Measurements from ENCODE around the gene NEDD4. TPM values are rescaled to one million over a fixed set of nuclear protein-coding genes. Genes with fewer than 3 reads are reported as not detected.

Gene NEDD4
- total and polyA plus RNA-seq, 10 of the 15 experiments (the other 5 are each of a cell fraction or from before 2014, with no cell fraction given) = 1.3 to 7.7 (median 4.4) TPM

DNA sequence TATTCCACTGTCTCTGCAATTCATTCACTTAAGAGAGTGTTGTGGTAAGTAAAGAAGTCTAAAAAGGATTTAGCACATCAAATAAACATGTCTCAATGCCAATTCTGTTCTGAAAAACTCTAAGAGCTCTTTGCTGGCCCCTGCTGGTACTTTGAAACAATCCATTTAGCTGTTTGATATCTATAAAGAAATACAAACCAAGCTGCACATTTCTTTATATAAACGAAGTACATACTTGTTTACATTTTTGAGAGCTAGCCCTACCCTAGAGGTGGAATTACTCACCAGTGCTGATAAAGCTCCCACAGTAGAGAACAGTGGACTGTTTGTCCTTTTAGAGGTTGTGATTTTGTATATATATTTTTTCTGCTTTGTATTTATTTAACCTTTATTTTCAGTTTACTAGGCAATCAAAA is 75.5 kb downstream of the NEDD4 start (continued):
- TF ChIP-seq, protein P1, sequence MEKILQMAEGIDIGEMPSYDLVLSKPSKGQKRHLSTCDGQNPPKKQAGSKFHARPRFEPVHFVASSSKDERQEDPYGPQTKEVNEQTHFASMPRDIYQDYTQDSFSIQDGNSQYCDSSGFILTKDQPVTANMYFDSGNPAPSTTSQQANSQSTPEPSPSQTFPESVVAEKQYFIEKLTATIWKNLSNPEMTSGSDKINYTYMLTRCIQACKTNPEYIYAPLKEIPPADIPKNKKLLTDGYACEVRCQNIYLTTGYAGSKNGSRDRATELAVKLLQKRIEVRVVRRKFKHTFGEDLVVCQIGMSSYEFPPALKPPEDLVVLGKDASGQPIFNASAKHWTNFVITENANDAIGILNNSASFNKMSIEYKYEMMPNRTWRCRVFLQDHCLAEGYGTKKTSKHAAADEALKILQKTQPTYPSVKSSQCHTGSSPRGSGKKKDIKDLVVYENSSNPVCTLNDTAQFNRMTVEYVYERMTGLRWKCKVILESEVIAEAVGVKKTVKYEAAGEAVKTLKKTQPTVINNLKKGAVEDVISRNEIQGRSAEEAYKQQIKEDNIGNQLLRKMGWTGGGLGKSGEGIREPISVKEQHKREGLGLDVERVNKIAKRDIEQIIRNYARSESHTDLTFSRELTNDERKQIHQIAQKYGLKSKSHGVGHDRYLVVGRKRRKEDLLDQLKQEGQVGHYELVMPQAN (conservative IDR thresholded peaks at IDR 0.05) = no peak
- TF ChIP-seq, protein P2, sequence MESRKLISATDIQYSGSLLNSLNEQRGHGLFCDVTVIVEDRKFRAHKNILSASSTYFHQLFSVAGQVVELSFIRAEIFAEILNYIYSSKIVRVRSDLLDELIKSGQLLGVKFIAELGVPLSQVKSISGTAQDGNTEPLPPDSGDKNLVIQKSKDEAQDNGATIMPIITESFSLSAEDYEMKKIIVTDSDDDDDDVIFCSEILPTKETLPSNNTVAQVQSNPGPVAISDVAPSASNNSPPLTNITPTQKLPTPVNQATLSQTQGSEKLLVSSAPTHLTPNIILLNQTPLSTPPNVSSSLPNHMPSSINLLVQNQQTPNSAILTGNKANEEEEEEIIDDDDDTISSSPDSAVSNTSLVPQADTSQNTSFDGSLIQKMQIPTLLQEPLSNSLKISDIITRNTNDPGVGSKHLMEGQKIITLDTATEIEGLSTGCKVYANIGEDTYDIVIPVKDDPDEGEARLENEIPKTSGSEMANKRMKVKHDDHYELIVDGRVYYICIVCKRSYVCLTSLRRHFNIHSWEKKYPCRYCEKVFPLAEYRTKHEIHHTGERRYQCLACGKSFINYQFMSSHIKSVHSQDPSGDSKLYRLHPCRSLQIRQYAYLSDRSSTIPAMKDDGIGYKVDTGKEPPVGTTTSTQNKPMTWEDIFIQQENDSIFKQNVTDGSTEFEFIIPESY (IDR thresholded peaks at IDR 0.05) = no peak
- no peak for TF ChIP-seq EP300 (IDR thresholded peaks at IDR 0.05; ENCODE audit: borderline replicate concordance in 1 of 2, control insufficient read depth in 1 of 2, low read depth in 2 of 2, low read length in 2 of 2)
- no peak for TF ChIP-seq NR2F1 (conservative IDR thresholded peaks at IDR 0.05)
- TF ChIP-seq CEBPB (IDR thresholded peaks at IDR 0.05; ENCODE audit: borderline replicate concordance in 1 of 2, low read depth in 2 of 2, low read length in 2 of 2) = no peak

DNA sequence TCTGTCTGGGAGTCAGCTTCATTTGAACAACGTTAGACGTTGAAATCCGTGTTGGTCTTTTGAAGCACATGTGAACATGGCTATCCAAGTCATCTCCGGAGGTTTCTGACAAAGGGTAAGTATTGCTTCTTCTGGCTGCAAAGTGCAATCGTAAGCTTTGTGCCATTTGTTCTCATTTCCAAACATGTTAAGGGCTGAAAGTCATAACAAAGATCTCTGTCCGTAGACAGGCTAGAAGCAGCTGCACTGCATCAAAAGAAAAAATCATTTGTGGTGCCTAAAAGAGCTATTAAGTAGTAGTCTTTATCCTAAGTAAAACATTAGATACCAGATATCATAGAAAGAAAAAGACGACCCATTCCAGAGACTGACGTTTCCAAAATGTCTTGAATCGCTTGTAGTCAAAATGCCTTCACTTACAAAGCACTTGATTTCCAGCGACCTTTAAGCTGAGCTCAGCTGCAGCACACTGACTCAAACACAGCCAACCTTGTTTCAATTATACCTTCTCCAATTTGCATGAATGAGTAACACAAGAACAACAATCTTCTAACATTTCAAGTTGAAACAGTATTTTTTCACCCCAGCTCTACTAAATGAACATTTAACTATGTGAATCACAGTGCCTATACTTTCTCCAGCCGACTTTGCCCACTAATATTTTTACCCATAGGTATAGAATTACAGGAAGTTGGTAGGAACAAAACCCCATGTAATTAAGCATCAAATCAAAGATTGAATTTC is 76.6 kb downstream of the NEDD4 start:
- H3K9me3 ChIP-seq (replicated peaks; ENCODE audit: control insufficient read depth, insufficient read depth, low read length) = no peaks in the 10 kb centered on the region
- H3K79me2 ChIP-seq (ENCODE audit: control insufficient read depth, insufficient read depth, low read length) = no peaks in the 10 kb centered on the region
- POLR2A ChIA-PET = no interaction called here
- no peaks in the 10 kb centered on the region for H4K20me1 ChIP-seq (ENCODE audit: control insufficient read depth, insufficient read depth)
- no peak overlapping the region for H3K27ac ChIP-seq (ENCODE audit: control insufficient read depth, insufficient read depth)
- H2AFZ ChIP-seq (ENCODE audit: control insufficient read depth, low read depth, low read length) = no peak overlapping the region
- RAD21 ChIA-PET (ENCODE audit: unreplicated experiment) = no interaction called here
- no peak overlapping the region for H3K9ac ChIP-seq (ENCODE audit: control insufficient read depth, insufficient read depth, low read length)
- no peak overlapping the region for H3K4me3 ChIP-seq
- in situ Hi-C loops (cut with MboI) = no loop called here
- no peak for ATAC-seq
- no peaks in the 10 kb centered on the region for H3K36me3 ChIP-seq (ENCODE audit: control insufficient read depth in 2 of 2, insufficient read depth in 2 of 2, low read length in 1 of 2)
- WGBS (ENCODE audit: insufficient coverage, insufficient replicate concordance, low lambda C conversion rate, missing lambda C conversion rate) = 76% methylated on average over 11 of the region's 11 CpGs
- no peak overlapping the region for H3K4me2 ChIP-seq (ENCODE audit: control insufficient read depth, insufficient read depth)
- no peak for FAIRE-seq
- H3K4me1 ChIP-seq (ENCODE audit: control insufficient read depth, insufficient read depth, low read length) = no peaks in the 10 kb centered on the region
- CTCF ChIA-PET = interaction anchor here (1.1 to 1.5 kb wide), 6 partner anchors 8 to 512 kb away, joined by 3 to 6 read pairs (median 3); no protein-coding TSS in a partner anchor
- DNase-seq (ENCODE audit: low read depth, low spot score) = no peak
- intact Hi-C loops (cut with micrococcal nuclease; ENCODE audit: unreplicated experiment) = no loop called here
- SMC1A ChIA-PET (ENCODE audit: uncharacterized antibody, unreplicated experiment) = interaction anchor here (0.7 to 1.8 kb wide), 3 partner anchors 12 to 182 kb away, joined by 3 to 4 read pairs (median 3); no protein-coding TSS in a partner anchor
- no peaks in the 10 kb centered on the region for H3K27me3 ChIP-seq (replicated peaks in 1 of 2; ENCODE audit: control insufficient read depth in 2 of 2, insufficient read depth in 2 of 2, low read length in 1 of 2)
- no TSS peak for BruUV-seq (replicated peaks)
- no peak for TF ChIP-seq ESRRA (IDR thresholded peaks at IDR 0.05; ENCODE audit: low read length)
- TF ChIP-seq YY1 (IDR thresholded peaks at IDR 0.05; ENCODE audit: low read depth, low read length) = no peak
- TF ChIP-seq MTA2 (IDR thresholded peaks at IDR 0.05; ENCODE audit: low read depth) = no peak
- no peak for TF ChIP-seq NR2C1 (IDR thresholded peaks at IDR 0.05)
- TF ChIP-seq STAT1 (conservative IDR thresholded peaks at IDR 0.05) = no peak
- TF ChIP-seq ZSCAN29 (IDR thresholded peaks at IDR 0.05) = no peak
- TF ChIP-seq HDAC6 (IDR thresholded peaks at IDR 0.05; ENCODE audit: unreplicated experiment) = no peak

Measured in GM12878 (cell line).